HG03103 (cell line): ENCODE results near the gene MAN1B1.
"Not testable (repeated sequence)": the region's sequence is repeated elsewhere in the genome, so short reads cannot be mapped to it uniquely, and the experiment has no call there.

ENCODE experiments used
- ATAC-seq: cut with Tn5 transposase; IDR thresholded peaks from one replicate; pipeline ENCODE4 v1.9.1; 2021; ENCODE audit warnings: low read depth; ENCODE audit not compliant: unreplicated experiment

Gene MAN1B1

GRCh38 chr9:137052293-137052692 lies 34.5 kb upstream of the MAN1B1 start:
- no peak for ATAC-seq

GRCh38 chr9:137052998-137053943 lies 33.5 kb upstream of the MAN1B1 start:
- ATAC-seq = no peak

GRCh38 chr9:137053944-137054931 lies 32.5 kb upstream of the MAN1B1 start, which contains the start of gene ENTPD2:
Gene ENTPD2, minus strand, starts transcription at chr9:137054061. Its CDS starts 64 bp downstream, at chr9:137053997.
- ATAC-seq = no peak

GRCh38 chr9:137054932-137055384 lies 31.8 kb upstream of the MAN1B1 start:
- ATAC-seq = no peak

GRCh38 chr9:137055385-137056364 lies 31.1 kb upstream of the MAN1B1 start:
- ATAC-seq = no peak

GRCh38 chr9:137056739-137057415 lies 29.9 kb upstream of the MAN1B1 start:
- no peak for ATAC-seq

GRCh38 chr9:137057545-137057944 lies 29.2 kb upstream of the MAN1B1 start:
- ATAC-seq = no peak

GRCh38 chr9:137058521-137059234 lies 28.1 kb upstream of the MAN1B1 start:
- no peak for ATAC-seq

GRCh38 chr9:137062384-137062783 lies 24.4 kb upstream of the MAN1B1 start:
- ATAC-seq = no peak

- ATAC-seq = not testable (repeated sequence)
These were observed 24.0 kb upstream of the MAN1B1 start for GRCh38 chr9:137062798-137063197.

GRCh38 chr9:137063311-137064026 lies 23.3 kb upstream of the MAN1B1 start:
- ATAC-seq = no peak

GRCh38 chr9:137064027-137064879 lies 22.5 kb upstream of the MAN1B1 start:
- no peak for ATAC-seq

- ATAC-seq = no peak
These were observed 22.0 kb upstream of the MAN1B1 start for GRCh38 chr9:137064880-137065164.

GRCh38 chr9:137065336-137065967 lies 21.3 kb upstream of the MAN1B1 start:
- ATAC-seq = no peak

GRCh38 chr9:137066096-137066861 lies 20.5 kb upstream of the MAN1B1 start:
- ATAC-seq = no peak
